Endothelial cell of umbilical vein (primary cell): Measurements from ENCODE around the gene ZCCHC14. TPM values are rescaled to one million over a fixed set of nuclear protein-coding genes. Genes with fewer than 3 reads are reported as not detected.

Experiments
- BruUV-seq: library from RNA; stranded (reverse); fragments of 400-500 nt; replicated peaks from 2 replicates; lab custom pipeline; 2021; lab: Mats Ljungman, UMichigan
- CTCF ChIA-PET: fragments of 300-600, 350-600 bp; sonication (Branson Sonifier 250); formaldehyde crosslinking; loops from one replicate; lab custom pipeline; 2021; ENCODE audit warnings: antibody characterized with exemption, inconsistent platforms; lab: Charles Lee
- POLR2A ChIA-PET: fragments of 300-600, 350-600 bp; sonication (Branson Sonifier 250); formaldehyde crosslinking; loops from one replicate; lab custom pipeline; 2021; ENCODE audit warnings: antibody characterized with exemption, inconsistent platforms; lab: Charles Lee
- DNase-seq: peaks from one replicate; pipeline ENCODE4 v3.0.0-alpha.2; 2011; ENCODE audit warnings: low read depth, low spot score
- FAIRE-seq: peaks from 2 replicates; lab custom pipeline; 2011; peaks lifted over from hg19 to GRCh38; lab: Jason Lieb, UNC
- H2AFZ ChIP-seq: 2 replicates; pipeline ENCODE4 v1.6.0; 2012; ENCODE audit warnings: low read depth, low read length, control low read depth, inconsistent platforms
- H3K27ac ChIP-seq: 2 replicates; pipeline ENCODE4 v1.5.1; 2011; ENCODE audit warnings: low read depth, mild to moderate bottlenecking, control low read depth, low read length, moderate library complexity; ENCODE audit not compliant: insufficient read depth
- H3K27me3 ChIP-seq, 2 experiments: 2 replicates each; pipeline versions ENCODE4 v1.6.0 to v1.6.1; 2011; ENCODE audit warnings: low read length in 2 of 2, mixed read lengths in 1 of 2; ENCODE audit not compliant: control insufficient read depth in 2 of 2, insufficient read depth in 2 of 2
- H3K36me3 ChIP-seq, 2 experiments: 2 replicates in 1 of 2; 3 replicates in 1 of 2; pipeline ENCODE4 v1.5.1; 2011; ENCODE audit warnings: low read length in 2 of 2, mild to moderate bottlenecking in 1 of 2, moderate library complexity in 1 of 2; ENCODE audit not compliant: control insufficient read depth in 2 of 2, insufficient read depth in 2 of 2; ENCODE audit errors: extremely low read depth in 1 of 2
- H3K4me1 ChIP-seq: 3 replicates; pipeline ENCODE4 v1.5.1; 2011; ENCODE audit warnings: mild to moderate bottlenecking, low read length; ENCODE audit not compliant: control insufficient read depth, insufficient read depth; ENCODE audit errors: extremely low read depth
- H3K4me2 ChIP-seq: 2 replicates; pipeline ENCODE4 v1.6.1; 2011; ENCODE audit warnings: low read length, control low read depth, mixed read lengths; ENCODE audit not compliant: insufficient read depth
- H3K4me3 ChIP-seq, 3 experiments: fragments of 200-600 bp in 1 of 3; sonication (generic), shearing (Covaris generic) in 1 of 3; replicated peaks in 1 of 3; 2 replicates each; pipeline ENCODE4 v1.5.1; 2011 to 2016; ENCODE audit warnings: control low read depth in 3 of 3, low read length in 3 of 3, mild to moderate bottlenecking in 2 of 3, inconsistent platforms in 1 of 3, low read depth in 1 of 3, moderate library complexity in 1 of 3; ENCODE audit not compliant: insufficient read depth in 1 of 3
- H3K79me2 ChIP-seq: 2 replicates; pipeline ENCODE4 v1.6.0; 2012; ENCODE audit warnings: low read length, inconsistent platforms; ENCODE audit not compliant: control insufficient read depth, insufficient read depth
- H3K9ac ChIP-seq: replicated peaks from 2 replicates; pipeline ENCODE3; 2011; ENCODE audit warnings: low read length, control low read depth; ENCODE audit not compliant: insufficient read depth; ENCODE audit errors: extremely low read depth
- H3K9me1 ChIP-seq: replicated peaks from 3 replicates; pipeline ENCODE4 v1.6.0; 2011; ENCODE audit warnings: mild to moderate bottlenecking, low read length; ENCODE audit not compliant: control insufficient read depth, insufficient read depth; ENCODE audit errors: extremely low read depth
- H3K9me3 ChIP-seq: replicated peaks from 2 replicates; pipeline ENCODE4 v1.5.1; 2012; ENCODE audit warnings: low read length, inconsistent platforms; ENCODE audit not compliant: control insufficient read depth, insufficient read depth
- H4K20me1 ChIP-seq: replicated peaks from 2 replicates; pipeline ENCODE3; 2011; ENCODE audit warnings: mild to moderate bottlenecking, low read length; ENCODE audit not compliant: control insufficient read depth, insufficient read depth; ENCODE audit errors: extremely low read depth
- EZH2 ChIP-seq: IDR thresholded peaks from 2 replicates; pipeline ENCODE4 v1.6.1; 2012; ENCODE audit warnings: borderline replicate concordance, low read depth, mild to moderate bottlenecking, moderate library complexity, low read length, inconsistent platforms; ENCODE audit not compliant: severe bottlenecking
- FOS ChIP-seq: IDR thresholded peaks from 2 replicates; pipeline ENCODE4 v1.6.1; 2011; ENCODE audit warnings: mild to moderate bottlenecking, low read length, moderate library complexity, borderline replicate concordance; ENCODE audit not compliant: insufficient read depth
- GATA2 ChIP-seq: IDR thresholded peaks from 2 replicates; pipeline ENCODE4 v1.7.0; 2011; ENCODE audit warnings: low read depth, mild to moderate bottlenecking, moderate library complexity, mixed read lengths, low read length; ENCODE audit not compliant: insufficient read length, insufficient read depth
- JUN ChIP-seq: IDR thresholded peaks from 2 replicates; pipeline ENCODE4 v1.6.1; 2011; ENCODE audit warnings: borderline replicate concordance, low read depth; ENCODE audit not compliant: insufficient read length, insufficient read depth
- MYC ChIP-seq: IDR thresholded peaks from one replicate; pipeline ENCODE4 v1.6.1; 2011; ENCODE audit warnings: mild to moderate bottlenecking, low read depth, low read length
- POLR2AphosphoS5 ChIP-seq: IDR thresholded peaks from 2 replicates; pipeline ENCODE4 v1.6.1; 2012; ENCODE audit warnings: low read depth, mild to moderate bottlenecking, control low read depth, low read length, moderate library complexity; ENCODE audit not compliant: insufficient read depth
- dilution Hi-C: fragments of 300-500 bp; cut with MboI; formaldehyde crosslinking; loops from one replicate; pipeline ENCODE4 v1.15.0; 2019; ENCODE audit warnings: low sequenced_read_pairs; ENCODE audit not compliant: extremely low pct_ligation_motif_present
- intact Hi-C: fragments of 100-400 bp; cut with micrococcal nuclease; formaldehyde crosslinking; loops from one replicate; pipeline ENCODE4 v1.10.0; 2022
- polyA plus RNA-seq, 4 experiments: library from polyadenylated mRNA; depleted of rRNA in 3 of 4; stranded (reverse) in 3 of 4; unstranded in 1 of 4; fragments of >200 nt; gene quantifications; 2 replicates each; pipeline versions ENCODE4 v1.2.1 to v1.2.3, GENCODE V29; 2011 to 2012; ENCODE audit warnings: missing spikeins in 1 of 4
- total RNA-seq: library from RNA; stranded (reverse); gene quantifications from 2 replicates; pipeline ENCODE4 v1.2.3, GENCODE V29; 2021

ZCCHC14 gene
- total and polyA plus RNA-seq, 2 donors (not counting 3 experiments of a cell fraction or from before 2014, with no cell fraction given) = 9.5 to 30.9 TPM

DNA sequence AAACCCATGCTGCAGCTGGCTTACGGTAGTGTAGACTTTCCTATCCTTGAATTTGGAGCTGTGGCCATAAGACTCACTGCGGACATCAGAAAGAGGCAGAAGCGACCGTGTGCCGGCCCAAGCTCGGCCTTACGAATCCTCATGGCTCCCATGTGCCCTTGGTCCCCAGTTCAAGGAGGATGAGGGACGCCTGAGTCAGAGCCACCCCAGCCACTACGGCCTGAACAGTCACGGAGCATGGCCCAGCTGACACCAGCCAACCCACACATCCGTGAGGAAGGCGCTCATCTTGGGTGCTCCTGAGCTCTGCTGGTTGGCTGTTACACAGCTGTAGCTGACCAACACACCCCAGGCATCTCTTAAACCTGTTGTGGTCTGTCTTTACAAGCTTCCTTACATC is 44.0 kb downstream of the ZCCHC14 start:
- TF ChIP-seq GATA2 (no peak), FOS (no peak), MYC (no peak), JUN (no peak)
- CTCF ChIA-PET = interaction anchor here (1.2 to 1.6 kb wide), 3 partner anchors 11 to 32 kb away, joined by 3 to 6 read pairs (median 4); no protein-coding TSS in a partner anchor
- peaks cover 2% of the 10 kb centered on the region for H3K79me2 ChIP-seq
- no peak overlapping the region for H3K4me3 ChIP-seq
- no peaks in the 10 kb centered on the region for H4K20me1 ChIP-seq
- FAIRE-seq (no peak), DNase-seq (no peak)
- H3K4me2 ChIP-seq = no peak overlapping the region
- POLR2A ChIA-PET = no interaction called here
- H3K27ac ChIP-seq = no peak overlapping the region
- H3K4me1 ChIP-seq = no peaks in the 10 kb centered on the region
- intact Hi-C loops (no loop called here), dilution Hi-C loops (no loop called here)
- no peaks in the 10 kb centered on the region for H3K9me1 ChIP-seq
- no peaks in the 10 kb centered on the region for H3K27me3 ChIP-seq
- peaks cover 0 to 13% of the 10 kb centered on the region in 2 experiments for H3K36me3 ChIP-seq
- no peaks in the 10 kb centered on the region for H3K9me3 ChIP-seq
- BruUV-seq = no TSS peak
- H3K9ac ChIP-seq = no peak overlapping the region
- H2AFZ ChIP-seq = no peak overlapping the region

DNA sequence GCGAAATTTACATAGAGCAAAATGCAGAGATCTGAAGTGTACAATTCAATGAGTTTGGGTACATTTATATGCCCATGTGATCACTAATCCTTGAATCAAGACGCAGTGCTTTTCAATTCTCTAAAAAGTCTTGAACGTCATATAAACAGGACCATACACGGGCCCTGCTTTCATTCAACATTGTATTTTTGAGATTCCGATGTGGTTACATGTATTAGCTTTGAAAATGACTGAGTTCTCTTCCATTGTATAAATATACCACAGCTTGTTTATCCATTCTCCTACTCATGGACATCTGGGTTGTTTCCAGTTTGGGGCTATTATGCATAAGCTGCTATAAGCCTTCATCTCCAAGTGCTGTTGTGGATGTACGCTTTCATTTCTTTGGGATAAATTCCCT is 45.5 kb downstream of the ZCCHC14 start:
- TF ChIP-seq POLR2AphosphoS5 = no peak
- TF ChIP-seq EZH2 = no peak
- no peaks in the 10 kb centered on the region for H4K20me1 ChIP-seq
- H3K9ac ChIP-seq = no peak overlapping the region
- intact Hi-C loops = no loop called here
- BruUV-seq = no TSS peak
- peaks cover 0 to 13% of the 10 kb centered on the region in 2 experiments for H3K36me3 ChIP-seq
- peaks cover 2% of the 10 kb centered on the region for H3K79me2 ChIP-seq
- dilution Hi-C loops = no loop called here
- DNase-seq (no peak), FAIRE-seq (no peak)
- ChIA-PET POLR2A (no interaction called here), CTCF (no interaction called here)
- no peaks in the 10 kb centered on the region for H3K9me1 ChIP-seq
- no peaks in the 10 kb centered on the region for H3K27me3 ChIP-seq
- H3K4me3 ChIP-seq = no peak overlapping the region
- H2AFZ ChIP-seq = no peak overlapping the region
- no peak overlapping the region for H3K4me2 ChIP-seq
- H3K27ac ChIP-seq = no peak overlapping the region
- no peaks in the 10 kb centered on the region for H3K4me1 ChIP-seq
- no peaks in the 10 kb centered on the region for H3K9me3 ChIP-seq
